ENCODE results near the gene KMT2D.

KMT2D gene

GRCh38 chr12:49051777-49052438, 8.7 kb downstream of the KMT2D start:
- no peaks in the 10 kb centered on the region for H3K9me3 ChIP-seq (ENCODE audit: insufficient read depth, low read depth, low read length)
- no peaks in the 10 kb centered on the region for H3F3A ChIP-seq (ENCODE audit: low read depth)
- H3K4me1 ChIP-seq (ENCODE audit: insufficient read depth, low read length, poor library complexity, severe bottlenecking): peaks cover 20% of the 10 kb centered on the region
- no peak overlapping the region for H3K9ac ChIP-seq (ENCODE audit: low read depth, low read length, poor library complexity, severe bottlenecking)
- H3K4me2 ChIP-seq (ENCODE audit: low read depth, low read length, poor library complexity, severe bottlenecking): no peak overlapping the region
- H3K79me2 ChIP-seq (ENCODE audit: insufficient read depth, low read length): peaks cover 54% of the 10 kb centered on the region
- H3K27me3 ChIP-seq (ENCODE audit: insufficient read depth, low read length, poor library complexity, severe bottlenecking): no peaks in the 10 kb centered on the region
- H2AFZ ChIP-seq (ENCODE audit: low read length): no peak overlapping the region
- H4K20me1 ChIP-seq (ENCODE audit: insufficient read depth, low read length, poor library complexity, severe bottlenecking): peaks cover 59% of the 10 kb centered on the region
- H3K9me2 ChIP-seq (replicated peaks; ENCODE audit: low read depth, low read length): no peaks in the 10 kb centered on the region
- no peak overlapping the region for H3K4me3 ChIP-seq (ENCODE audit: low read length, poor library complexity, severe bottlenecking)
- H3K36me3 ChIP-seq (ENCODE audit: insufficient read depth, low read length): peaks cover 84% of the 10 kb centered on the region
- TF ChIP-seq EZH2phosphoT487 (IDR thresholded peaks at IDR 0.05; ENCODE audit: borderline replicate concordance) (no peak), CTCF (conservative IDR thresholded peaks at IDR 0.05; ENCODE audit: low read length) (no peak)

GRCh38 chr12:49051373-49051764, 9.2 kb downstream of the KMT2D start:
- Histone ChIP-seq H3K27me3 (ENCODE audit: insufficient read depth, low read length, poor library complexity, severe bottlenecking) (no peaks in the 10 kb centered on the region), H3F3A (ENCODE audit: low read depth) (no peaks in the 10 kb centered on the region), H3K79me2 (ENCODE audit: insufficient read depth, low read length) (peaks cover 48% of the 10 kb centered on the region), H3K9ac (ENCODE audit: low read depth, low read length, poor library complexity, severe bottlenecking) (no peak overlapping the region), H3K4me1 (ENCODE audit: insufficient read depth, low read length, poor library complexity, severe bottlenecking) (peaks cover 16% of the 10 kb centered on the region), H3K9me3 (ENCODE audit: insufficient read depth, low read depth, low read length) (no peaks in the 10 kb centered on the region), H3K9me2 (replicated peaks; ENCODE audit: low read depth, low read length) (no peaks in the 10 kb centered on the region), H3K36me3 (ENCODE audit: insufficient read depth, low read length) (peaks cover 89% of the 10 kb centered on the region), H2AFZ (ENCODE audit: low read length) (no peak overlapping the region), H4K20me1 (ENCODE audit: insufficient read depth, low read length, poor library complexity, severe bottlenecking) (peaks cover 53% of the 10 kb centered on the region), H3K4me3 (ENCODE audit: low read length, poor library complexity, severe bottlenecking) (no peak overlapping the region), H3K4me2 (ENCODE audit: low read depth, low read length, poor library complexity, severe bottlenecking) (no peak overlapping the region)
- TF ChIP-seq EZH2phosphoT487 (IDR thresholded peaks at IDR 0.05; ENCODE audit: borderline replicate concordance) (no peak), CTCF (conservative IDR thresholded peaks at IDR 0.05; ENCODE audit: low read length) (no peak)

GRCh38 chr12:49050507-49051372, 9.9 kb downstream of the KMT2D start:
- Histone ChIP-seq H3K4me1 (ENCODE audit: insufficient read depth, low read length, poor library complexity, severe bottlenecking) (peaks cover 11% of the 10 kb centered on the region), H3F3A (ENCODE audit: low read depth) (no peaks in the 10 kb centered on the region), H3K79me2 (ENCODE audit: insufficient read depth, low read length) (peaks cover 42% of the 10 kb centered on the region), H3K4me3 (ENCODE audit: low read length, poor library complexity, severe bottlenecking) (no peak overlapping the region), H3K36me3 (ENCODE audit: insufficient read depth, low read length) (peaks cover 95% of the 10 kb centered on the region), H3K4me2 (ENCODE audit: low read depth, low read length, poor library complexity, severe bottlenecking) (no peak overlapping the region), H3K9me3 (ENCODE audit: insufficient read depth, low read depth, low read length) (no peaks in the 10 kb centered on the region), H3K9ac (ENCODE audit: low read depth, low read length, poor library complexity, severe bottlenecking) (no peak overlapping the region), H3K27me3 (ENCODE audit: insufficient read depth, low read length, poor library complexity, severe bottlenecking) (no peaks in the 10 kb centered on the region), H4K20me1 (ENCODE audit: insufficient read depth, low read length, poor library complexity, severe bottlenecking) (peaks cover 48% of the 10 kb centered on the region), H3K9me2 (replicated peaks; ENCODE audit: low read depth, low read length) (no peaks in the 10 kb centered on the region), H2AFZ (ENCODE audit: low read length) (no peak overlapping the region)
- TF ChIP-seq CTCF (conservative IDR thresholded peaks at IDR 0.05; ENCODE audit: low read length): no peak

Measured in Loucy (cell line).